Muscle of arm (tissue), 12 donors: ENCODE results near the gene LMAN2L. TPM values are rescaled to one million over a fixed set of nuclear protein-coding genes. Genes with fewer than 3 reads are reported as not detected.

Experiments used
- DNase-seq: peaks from one replicate; pipeline ENCODE4 v3.0.0-alpha.2; 2013
- polyA plus RNA-seq, 12 donors: library from polyadenylated mRNA; unstranded; fragments of 120-200 nt; gene quantifications; one replicate each; pipeline ENCODE4 v1.2.1, GENCODE V29; 2013; ENCODE audit not compliant: insufficient read length in 12 of 12

Gene LMAN2L
- polyA plus RNA-seq, 12 donors: 19.1 to 32.5 (median 26.8) TPM; not detected in 1

GRCh38 chr2:96762529-96763311 lies 22.9 kb upstream of the LMAN2L start:
- no peak for DNase-seq

GRCh38 chr2:96760986-96761832 lies 21.3 kb upstream of the LMAN2L start:
- DNase-seq: no peak

GRCh38 chr2:96760036-96760985 lies 20.4 kb upstream of the LMAN2L start, which contains the start of gene CNNM4:
Gene CNNM4 (plus strand): TSS chr2:96760902. CDS start chr2:96761000, 98 bp downstream.
- DNase-seq: peak; percentile 87

GRCh38 chr2:96759548-96759947 lies 19.7 kb upstream of the LMAN2L start:
- no peak for DNase-seq

GRCh38 chr2:96758987-96759386 lies 19.1 kb upstream of the LMAN2L start:
- DNase-seq: no peak

- DNase-seq: no peak
Observed at GRCh38 chr2:96757477-96757860, 17.6 kb upstream of the LMAN2L start.

- DNase-seq: no peak
Observed at GRCh38 chr2:96756788-96757476, 17.1 kb upstream of the LMAN2L start.

GRCh38 chr2:96754317-96754716 lies 14.5 kb upstream of the LMAN2L start:
- no peak for DNase-seq

GRCh38 chr2:96753661-96754282 lies 13.9 kb upstream of the LMAN2L start:
- no peak for DNase-seq

GRCh38 chr2:96751800-96752199 lies 11.9 kb upstream of the LMAN2L start:
- no peak for DNase-seq

GRCh38 chr2:96747061-96747617 lies 7.3 kb upstream of the LMAN2L start:
- DNase-seq: no peak

GRCh38 chr2:96739076-96739632 lies 710 bp downstream of the LMAN2L start:
- no peak for DNase-seq

- DNase-seq: no peak
Observed at GRCh38 chr2:96737831-96738230, 2.0 kb downstream of the LMAN2L start.

- DNase-seq: no peak
Observed at GRCh38 chr2:96737251-96737650, 2.6 kb downstream of the LMAN2L start.

GRCh38 chr2:96734880-96735583 lies 4.8 kb downstream of the LMAN2L start:
- peak; percentile 16 for DNase-seq

GRCh38 chr2:96733931-96734330 lies 5.9 kb downstream of the LMAN2L start:
- DNase-seq: no peak

GRCh38 chr2:96730212-96730611 lies 9.7 kb downstream of the LMAN2L start:
- DNase-seq: no peak

- no peak for DNase-seq
Observed at GRCh38 chr2:96729748-96730147, 10.1 kb downstream of the LMAN2L start.

- DNase-seq: no peak
Observed at GRCh38 chr2:96727431-96727830, 12.4 kb downstream of the LMAN2L start.
